Measurements from ENCODE around the gene PGA5.

PGA5 gene

DNA sequence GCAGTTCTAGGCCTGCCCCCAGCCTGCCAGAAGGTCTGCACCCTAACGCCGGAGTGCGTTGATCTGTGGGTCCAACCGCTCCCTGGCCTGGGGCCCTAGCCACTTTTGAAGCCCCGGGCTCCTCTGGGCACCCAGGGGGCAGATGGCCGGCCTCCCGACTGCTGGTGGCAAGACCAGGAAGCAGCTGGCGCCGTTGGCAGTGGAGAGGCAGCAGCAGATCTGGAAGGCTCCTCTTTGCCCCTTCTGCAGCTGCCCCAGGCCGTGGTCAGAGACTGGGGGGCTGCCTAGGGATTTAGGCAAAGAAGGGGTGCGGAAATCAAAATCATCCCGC lies 54.6 kb downstream of the PGA5 start:
- TF ChIP-seq, protein P1, sequence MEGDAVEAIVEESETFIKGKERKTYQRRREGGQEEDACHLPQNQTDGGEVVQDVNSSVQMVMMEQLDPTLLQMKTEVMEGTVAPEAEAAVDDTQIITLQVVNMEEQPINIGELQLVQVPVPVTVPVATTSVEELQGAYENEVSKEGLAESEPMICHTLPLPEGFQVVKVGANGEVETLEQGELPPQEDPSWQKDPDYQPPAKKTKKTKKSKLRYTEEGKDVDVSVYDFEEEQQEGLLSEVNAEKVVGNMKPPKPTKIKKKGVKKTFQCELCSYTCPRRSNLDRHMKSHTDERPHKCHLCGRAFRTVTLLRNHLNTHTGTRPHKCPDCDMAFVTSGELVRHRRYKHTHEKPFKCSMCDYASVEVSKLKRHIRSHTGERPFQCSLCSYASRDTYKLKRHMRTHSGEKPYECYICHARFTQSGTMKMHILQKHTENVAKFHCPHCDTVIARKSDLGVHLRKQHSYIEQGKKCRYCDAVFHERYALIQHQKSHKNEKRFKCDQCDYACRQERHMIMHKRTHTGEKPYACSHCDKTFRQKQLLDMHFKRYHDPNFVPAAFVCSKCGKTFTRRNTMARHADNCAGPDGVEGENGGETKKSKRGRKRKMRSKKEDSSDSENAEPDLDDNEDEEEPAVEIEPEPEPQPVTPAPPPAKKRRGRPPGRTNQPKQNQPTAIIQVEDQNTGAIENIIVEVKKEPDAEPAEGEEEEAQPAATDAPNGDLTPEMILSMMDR (IDR thresholded peaks at IDR 0.05; ENCODE audit: low read depth, low read length, missing control alignments) = no peak
- H3K4me3 ChIP-seq (replicated peaks; ENCODE audit: low read depth, low read length) = peak overlapping the region; percentile 70
- DNase-seq (ENCODE audit: extremely low read depth, low read depth) = no peak

DNA sequence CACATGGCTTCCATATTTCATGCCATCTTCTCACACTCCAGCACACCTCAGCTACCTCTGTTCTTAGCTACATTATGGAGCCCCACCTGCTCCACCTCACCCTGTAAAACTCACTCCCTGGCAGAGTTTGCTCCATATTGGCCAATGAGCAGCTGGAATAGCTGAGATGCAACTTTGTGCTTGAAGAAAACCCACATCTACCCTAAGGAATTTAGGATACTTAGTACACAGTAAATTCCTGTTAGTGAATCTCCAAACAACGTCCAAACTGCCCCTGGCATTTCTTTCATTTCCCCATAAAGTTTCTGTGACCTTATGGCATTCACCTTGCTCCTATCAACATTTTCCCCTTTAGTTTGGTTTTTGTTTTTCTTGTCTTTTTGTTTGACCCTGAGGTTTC lies 56.4 kb downstream of the PGA5 start:
- TF ChIP-seq, protein P1 (IDR thresholded peaks at IDR 0.05; ENCODE audit: low read depth, low read length, missing control alignments) = no peak
- DNase-seq (ENCODE audit: extremely low read depth, low read depth) = no peak
- H3K4me3 ChIP-seq (replicated peaks; ENCODE audit: low read depth, low read length) = no peak overlapping the region

DNA sequence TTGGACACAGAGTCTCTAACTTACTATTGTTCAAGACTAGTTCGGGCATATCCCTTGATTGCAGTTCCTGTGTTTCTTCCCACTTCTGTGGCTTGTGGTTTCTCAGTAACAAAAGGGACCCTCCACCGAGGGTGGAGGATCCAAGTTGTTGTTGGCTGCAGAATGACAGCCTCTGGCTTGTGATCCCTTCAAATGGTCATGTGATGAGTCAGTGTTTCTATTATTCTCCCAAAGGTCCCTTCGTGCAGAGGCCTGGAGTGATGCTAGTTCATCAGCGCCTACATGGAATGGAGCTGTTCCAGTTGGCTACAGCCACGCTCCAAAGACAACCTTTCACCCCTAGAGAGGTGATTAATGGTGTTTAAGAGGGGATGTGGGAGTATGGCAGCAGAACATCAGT lies 56.8 kb downstream of the PGA5 start:
- H3K4me3 ChIP-seq (replicated peaks; ENCODE audit: low read depth, low read length) = no peak overlapping the region
- TF ChIP-seq, protein P1 (IDR thresholded peaks at IDR 0.05; ENCODE audit: low read depth, low read length, missing control alignments) = no peak
- peak; percentile 87 for DNase-seq (ENCODE audit: extremely low read depth, low read depth)

DNA sequence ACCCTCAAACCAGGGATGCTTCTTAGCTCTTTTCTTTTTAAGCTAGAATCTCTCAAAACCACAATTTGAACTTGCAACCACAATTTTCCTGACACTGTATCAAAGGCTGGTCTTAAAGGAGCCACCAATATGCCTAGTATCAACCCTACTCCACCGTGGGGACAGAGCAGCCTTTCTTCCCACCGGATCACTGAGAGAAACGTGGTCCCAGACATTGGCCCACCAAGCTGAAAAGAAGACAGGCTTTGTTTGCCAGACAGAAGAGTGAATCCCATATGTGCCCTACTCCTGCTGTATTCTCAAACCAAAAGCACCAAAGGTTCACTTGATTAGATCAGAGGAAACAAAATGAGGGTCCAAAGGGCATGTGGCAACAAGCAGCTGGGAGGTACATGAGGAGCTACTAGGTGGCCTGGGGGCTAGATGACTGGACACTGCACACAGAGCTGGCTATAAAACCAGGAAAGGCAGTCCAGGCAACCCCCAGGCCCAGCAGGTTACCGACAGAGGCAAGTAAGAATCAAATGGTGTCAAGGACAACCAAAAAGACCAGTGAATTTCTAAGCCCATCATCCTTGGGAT lies 57.8 kb downstream of the PGA5 start:
- TF ChIP-seq, protein P1 (IDR thresholded peaks at IDR 0.05; ENCODE audit: low read depth, low read length, missing control alignments) = no peak
- no peak for DNase-seq (ENCODE audit: extremely low read depth, low read depth)
- H3K4me3 ChIP-seq (replicated peaks; ENCODE audit: low read depth, low read length) = no peak overlapping the region

All from HFF-Myc (cell line).